ENCODE measurements around the gene OR6N1.

DNA sequence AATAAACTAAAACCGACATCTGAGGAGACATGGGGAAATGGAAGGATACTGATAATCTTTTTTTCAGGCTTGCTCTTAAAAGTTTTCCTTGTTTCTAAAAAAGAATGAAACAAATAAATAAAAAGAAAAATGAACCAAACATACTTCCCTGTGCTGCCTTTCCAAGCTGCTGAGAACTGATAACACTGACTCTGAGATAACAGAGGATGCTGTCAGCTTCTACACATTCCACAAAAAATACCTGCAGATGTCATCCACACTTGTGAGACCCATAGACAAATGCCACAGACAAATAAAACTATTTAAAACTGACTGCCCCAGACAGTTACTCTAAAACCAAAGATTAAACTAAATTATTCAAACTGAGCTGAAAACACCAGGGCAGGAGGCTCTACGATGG is 39.5 kb downstream of the OR6N1 start:
- TF ChIP-seq, protein P1, sequence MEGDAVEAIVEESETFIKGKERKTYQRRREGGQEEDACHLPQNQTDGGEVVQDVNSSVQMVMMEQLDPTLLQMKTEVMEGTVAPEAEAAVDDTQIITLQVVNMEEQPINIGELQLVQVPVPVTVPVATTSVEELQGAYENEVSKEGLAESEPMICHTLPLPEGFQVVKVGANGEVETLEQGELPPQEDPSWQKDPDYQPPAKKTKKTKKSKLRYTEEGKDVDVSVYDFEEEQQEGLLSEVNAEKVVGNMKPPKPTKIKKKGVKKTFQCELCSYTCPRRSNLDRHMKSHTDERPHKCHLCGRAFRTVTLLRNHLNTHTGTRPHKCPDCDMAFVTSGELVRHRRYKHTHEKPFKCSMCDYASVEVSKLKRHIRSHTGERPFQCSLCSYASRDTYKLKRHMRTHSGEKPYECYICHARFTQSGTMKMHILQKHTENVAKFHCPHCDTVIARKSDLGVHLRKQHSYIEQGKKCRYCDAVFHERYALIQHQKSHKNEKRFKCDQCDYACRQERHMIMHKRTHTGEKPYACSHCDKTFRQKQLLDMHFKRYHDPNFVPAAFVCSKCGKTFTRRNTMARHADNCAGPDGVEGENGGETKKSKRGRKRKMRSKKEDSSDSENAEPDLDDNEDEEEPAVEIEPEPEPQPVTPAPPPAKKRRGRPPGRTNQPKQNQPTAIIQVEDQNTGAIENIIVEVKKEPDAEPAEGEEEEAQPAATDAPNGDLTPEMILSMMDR (IDR thresholded peaks at IDR 0.05; ENCODE audit: low read depth, low read length, missing input control), result no peak
- no peak for TF ChIP-seq NR2F2 (IDR thresholded peaks at IDR 0.05)
- TF ChIP-seq, protein P2, sequence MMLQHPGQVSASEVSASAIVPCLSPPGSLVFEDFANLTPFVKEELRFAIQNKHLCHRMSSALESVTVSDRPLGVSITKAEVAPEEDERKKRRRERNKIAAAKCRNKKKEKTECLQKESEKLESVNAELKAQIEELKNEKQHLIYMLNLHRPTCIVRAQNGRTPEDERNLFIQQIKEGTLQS (IDR thresholded peaks at IDR 0.05), result no peak
- no peak for TF ChIP-seq TAF1 (conservative IDR thresholded peaks at IDR 0.05)
- TF ChIP-seq, protein P3, sequence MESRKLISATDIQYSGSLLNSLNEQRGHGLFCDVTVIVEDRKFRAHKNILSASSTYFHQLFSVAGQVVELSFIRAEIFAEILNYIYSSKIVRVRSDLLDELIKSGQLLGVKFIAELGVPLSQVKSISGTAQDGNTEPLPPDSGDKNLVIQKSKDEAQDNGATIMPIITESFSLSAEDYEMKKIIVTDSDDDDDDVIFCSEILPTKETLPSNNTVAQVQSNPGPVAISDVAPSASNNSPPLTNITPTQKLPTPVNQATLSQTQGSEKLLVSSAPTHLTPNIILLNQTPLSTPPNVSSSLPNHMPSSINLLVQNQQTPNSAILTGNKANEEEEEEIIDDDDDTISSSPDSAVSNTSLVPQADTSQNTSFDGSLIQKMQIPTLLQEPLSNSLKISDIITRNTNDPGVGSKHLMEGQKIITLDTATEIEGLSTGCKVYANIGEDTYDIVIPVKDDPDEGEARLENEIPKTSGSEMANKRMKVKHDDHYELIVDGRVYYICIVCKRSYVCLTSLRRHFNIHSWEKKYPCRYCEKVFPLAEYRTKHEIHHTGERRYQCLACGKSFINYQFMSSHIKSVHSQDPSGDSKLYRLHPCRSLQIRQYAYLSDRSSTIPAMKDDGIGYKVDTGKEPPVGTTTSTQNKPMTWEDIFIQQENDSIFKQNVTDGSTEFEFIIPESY (IDR thresholded peaks at IDR 0.05), result no peak
- no peak for TF ChIP-seq SP1 (IDR thresholded peaks at IDR 0.05)
- TF ChIP-seq, protein P4, sequence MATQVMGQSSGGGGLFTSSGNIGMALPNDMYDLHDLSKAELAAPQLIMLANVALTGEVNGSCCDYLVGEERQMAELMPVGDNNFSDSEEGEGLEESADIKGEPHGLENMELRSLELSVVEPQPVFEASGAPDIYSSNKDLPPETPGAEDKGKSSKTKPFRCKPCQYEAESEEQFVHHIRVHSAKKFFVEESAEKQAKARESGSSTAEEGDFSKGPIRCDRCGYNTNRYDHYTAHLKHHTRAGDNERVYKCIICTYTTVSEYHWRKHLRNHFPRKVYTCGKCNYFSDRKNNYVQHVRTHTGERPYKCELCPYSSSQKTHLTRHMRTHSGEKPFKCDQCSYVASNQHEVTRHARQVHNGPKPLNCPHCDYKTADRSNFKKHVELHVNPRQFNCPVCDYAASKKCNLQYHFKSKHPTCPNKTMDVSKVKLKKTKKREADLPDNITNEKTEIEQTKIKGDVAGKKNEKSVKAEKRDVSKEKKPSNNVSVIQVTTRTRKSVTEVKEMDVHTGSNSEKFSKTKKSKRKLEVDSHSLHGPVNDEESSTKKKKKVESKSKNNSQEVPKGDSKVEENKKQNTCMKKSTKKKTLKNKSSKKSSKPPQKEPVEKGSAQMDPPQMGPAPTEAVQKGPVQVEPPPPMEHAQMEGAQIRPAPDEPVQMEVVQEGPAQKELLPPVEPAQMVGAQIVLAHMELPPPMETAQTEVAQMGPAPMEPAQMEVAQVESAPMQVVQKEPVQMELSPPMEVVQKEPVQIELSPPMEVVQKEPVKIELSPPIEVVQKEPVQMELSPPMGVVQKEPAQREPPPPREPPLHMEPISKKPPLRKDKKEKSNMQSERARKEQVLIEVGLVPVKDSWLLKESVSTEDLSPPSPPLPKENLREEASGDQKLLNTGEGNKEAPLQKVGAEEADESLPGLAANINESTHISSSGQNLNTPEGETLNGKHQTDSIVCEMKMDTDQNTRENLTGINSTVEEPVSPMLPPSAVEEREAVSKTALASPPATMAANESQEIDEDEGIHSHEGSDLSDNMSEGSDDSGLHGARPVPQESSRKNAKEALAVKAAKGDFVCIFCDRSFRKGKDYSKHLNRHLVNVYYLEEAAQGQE (IDR thresholded peaks at IDR 0.05), result no peak
- no peak for TF ChIP-seq JUND (IDR thresholded peaks at IDR 0.05)
- TF ChIP-seq, protein P5, sequence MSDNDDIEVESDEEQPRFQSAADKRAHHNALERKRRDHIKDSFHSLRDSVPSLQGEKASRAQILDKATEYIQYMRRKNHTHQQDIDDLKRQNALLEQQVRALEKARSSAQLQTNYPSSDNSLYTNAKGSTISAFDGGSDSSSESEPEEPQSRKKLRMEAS (IDR thresholded peaks at IDR 0.05), result no peak
- no peak for TF ChIP-seq RAD21 (IDR thresholded peaks at IDR 0.05)
